ENCODE measurements around the gene DLG2.

DNA sequence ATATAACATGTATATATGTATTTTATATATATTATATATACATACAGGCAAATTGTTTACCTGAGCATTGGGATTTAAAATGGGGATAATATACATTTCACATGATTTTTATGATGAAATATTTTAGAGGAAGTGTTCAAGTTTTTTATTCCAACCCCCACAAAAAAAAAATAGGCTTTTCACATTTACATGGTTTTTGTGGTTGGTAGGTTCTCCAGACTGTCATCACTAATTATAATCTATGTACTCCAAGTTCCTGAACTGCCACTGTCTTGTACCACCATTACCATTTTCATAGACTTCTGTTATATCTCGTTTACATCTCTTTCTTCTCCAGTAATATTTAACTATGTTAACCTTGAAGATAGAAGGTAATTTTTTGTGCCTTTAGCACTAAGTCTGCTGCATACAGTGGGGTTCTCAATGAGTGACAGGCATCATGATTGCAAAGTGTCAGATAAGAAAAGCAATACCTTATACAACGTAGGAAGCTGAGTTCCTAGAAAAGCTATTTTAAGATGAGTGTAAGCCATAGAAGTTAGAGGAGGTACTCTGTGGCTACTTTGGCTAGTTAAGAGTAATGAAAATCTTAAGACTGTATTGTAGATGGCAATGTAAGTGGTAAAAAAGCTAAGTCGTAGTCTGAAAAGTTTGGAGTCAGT lies 25.8 kb upstream of the DLG2 start:
- TF ChIP-seq CTCF (IDR thresholded peaks at IDR 0.05): no peak
- TF ChIP-seq EP300 (IDR thresholded peaks at IDR 0.05): no peak

Data from tibial nerve (tissue), 4 donors.